Astrocyte (in vitro differentiated cells and primary cell): ENCODE data around the gene SURF1. TPM values are rescaled to one million over a fixed set of nuclear protein-coding genes. Genes with fewer than 3 reads are reported as not detected.

Experiments used
- DNase-seq: peaks from one replicate; pipeline ENCODE4 v3.0.0-alpha.2; 2010; ENCODE audit warnings: low read depth
- FAIRE-seq: peaks from 2 replicates; lab custom pipeline; 2011; peaks lifted over from hg19 to GRCh38; lab: Jason Lieb, UNC
- H2AFZ ChIP-seq: 2 replicates; pipeline ENCODE4 v1.6.0; 2012; ENCODE audit warnings: low read depth, low read length, inconsistent platforms
- H3K27ac ChIP-seq: 2 replicates; pipeline ENCODE4 v1.5.1; 2011; ENCODE audit warnings: low read depth, low read length, inconsistent platforms
- H3K27me3 ChIP-seq: 2 replicates; pipeline ENCODE4 v1.6.0; 2011; ENCODE audit warnings: low read length, inconsistent platforms; ENCODE audit not compliant: insufficient read depth
- H3K36me3 ChIP-seq: 2 replicates; pipeline ENCODE4 v1.5.1; 2011; ENCODE audit warnings: low read length, inconsistent platforms; ENCODE audit not compliant: insufficient read depth
- H3K4me1 ChIP-seq: 2 replicates; pipeline ENCODE4 v1.5.1; 2011; ENCODE audit warnings: low read length, inconsistent platforms; ENCODE audit not compliant: insufficient read depth
- H3K4me2 ChIP-seq: 2 replicates; pipeline ENCODE4 v1.6.0; 2012; ENCODE audit warnings: low read length, inconsistent platforms
- H3K4me3 ChIP-seq: 2 replicates; pipeline ENCODE4 v1.5.1; 2011; ENCODE audit warnings: low read depth, mild to moderate bottlenecking, low read length, inconsistent platforms; ENCODE audit not compliant: insufficient read depth
- H3K79me2 ChIP-seq: 2 replicates; pipeline ENCODE4 v1.6.0; 2012; ENCODE audit warnings: mild to moderate bottlenecking, low read length, inconsistent platforms; ENCODE audit not compliant: insufficient read depth
- H3K9ac ChIP-seq: 2 replicates; pipeline ENCODE4 v1.6.0; 2012; ENCODE audit warnings: mild to moderate bottlenecking, low read length, inconsistent platforms
- H3K9me3 ChIP-seq: 2 replicates; pipeline ENCODE4 v1.5.1; 2012; ENCODE audit warnings: low read depth, mild to moderate bottlenecking, low read length, inconsistent platforms; ENCODE audit not compliant: insufficient read depth
- H4K20me1 ChIP-seq: 2 replicates; pipeline ENCODE4 v1.6.0; 2012; ENCODE audit warnings: low read length, inconsistent platforms; ENCODE audit not compliant: insufficient read depth
- H3K27ac Mint-ChIP-seq: one replicate; pipeline ENCODE4 v1.8.0; 2021; ENCODE audit warnings: mild to moderate bottlenecking, mixed read lengths; ENCODE audit not compliant: unreplicated experiment
- H3K27me3 Mint-ChIP-seq: one replicate; pipeline ENCODE4 v1.8.0; 2021; ENCODE audit warnings: low read depth, mixed read lengths; ENCODE audit not compliant: unreplicated experiment
- H3K36me3 Mint-ChIP-seq: one replicate; pipeline ENCODE4 v1.8.0; 2021; ENCODE audit warnings: low read depth, mixed read lengths; ENCODE audit not compliant: unreplicated experiment
- H3K4me1 Mint-ChIP-seq: one replicate; pipeline ENCODE4 v1.8.0; 2021; ENCODE audit warnings: low read depth, mixed read lengths; ENCODE audit not compliant: unreplicated experiment
- H3K4me3 Mint-ChIP-seq: one replicate; pipeline ENCODE4 v1.8.0; 2021; ENCODE audit warnings: mild to moderate bottlenecking, moderate library complexity, mixed read lengths; ENCODE audit not compliant: unreplicated experiment
- H3K9me3 Mint-ChIP-seq: one replicate; pipeline ENCODE4 v1.8.0; 2021; ENCODE audit warnings: mild to moderate bottlenecking, mixed read lengths; ENCODE audit not compliant: unreplicated experiment
- CTCF ChIP-seq: IDR thresholded peaks from 2 replicates; pipeline ENCODE4 v1.5.1; 2011; ENCODE audit warnings: low read depth, mild to moderate bottlenecking, inconsistent platforms, low read length, moderate library complexity; ENCODE audit not compliant: insufficient read depth
- EZH2 ChIP-seq: IDR thresholded peaks from 2 replicates; pipeline ENCODE4 v1.6.1; 2012; ENCODE audit warnings: mild to moderate bottlenecking, low read length, inconsistent platforms; ENCODE audit not compliant: insufficient read depth
- total RNA-seq: library from RNA; stranded (reverse); gene quantifications from 2 replicates; pipeline ENCODE4 v1.2.1, GENCODE V29; 2021

The SURF1 gene
- total RNA-seq, 1 donor from 2014 or later, result 35.9 TPM

- H4K20me1 ChIP-seq, result peaks cover 82% of the 10 kb centered on the region
- DNase-seq (no peak), FAIRE-seq (no peak)
- H2AFZ ChIP-seq, result no peak overlapping the region
- peaks cover 66% of the 10 kb centered on the region for H3K79me2 ChIP-seq
- peaks cover 37% of the 10 kb centered on the region for H3K36me3 Mint-ChIP-seq
- H3K27ac ChIP-seq, result no peak overlapping the region
- no peak for TF ChIP-seq CTCF
- no peaks in the 10 kb centered on the region for H3K9me3 Mint-ChIP-seq
- H3K4me1 Mint-ChIP-seq, result peaks cover 30% of the 10 kb centered on the region
- no peak overlapping the region for H3K9ac ChIP-seq
- no peaks in the 10 kb centered on the region for H3K27me3 ChIP-seq
- H3K4me1 ChIP-seq, result peaks cover 29% of the 10 kb centered on the region
- H3K27me3 Mint-ChIP-seq, result no peaks in the 10 kb centered on the region
- no peak overlapping the region for H3K4me3 ChIP-seq
- peaks cover 40% of the 10 kb centered on the region for H3K36me3 ChIP-seq
- peak overlapping the region; percentile 34 for H3K4me3 Mint-ChIP-seq
- no peaks in the 10 kb centered on the region for H3K9me3 ChIP-seq
- no peak overlapping the region for H3K27ac Mint-ChIP-seq
- no peak overlapping the region for H3K4me2 ChIP-seq
Measured at GRCh38 chr9:133353548-133353947, 2.7 kb downstream of the SURF1 start.

GRCh38 chr9:133352635-133353340 lies 3.5 kb downstream of the SURF1 start:
- FAIRE-seq (no peak), DNase-seq (no peak)
- no peak for TF ChIP-seq EZH2
- TF ChIP-seq CTCF, result no peak
- Histone ChIP-seq H3K9me3 (no peaks in the 10 kb centered on the region), H3K4me1 (peaks cover 29% of the 10 kb centered on the region), H3K9ac (no peak overlapping the region), H3K79me2 (peaks cover 66% of the 10 kb centered on the region), H3K4me2 (no peak overlapping the region), H2AFZ (no peak overlapping the region), H3K27ac (no peak overlapping the region), H3K4me3 (no peak overlapping the region), H3K36me3 (peaks cover 40% of the 10 kb centered on the region), H3K27me3 (no peaks in the 10 kb centered on the region), H4K20me1 (peaks cover 78% of the 10 kb centered on the region)
- Mint-ChIP-seq H3K36me3 (peaks cover 35% of the 10 kb centered on the region), H3K9me3 (no peaks in the 10 kb centered on the region), H3K4me1 (peaks cover 27% of the 10 kb centered on the region), H3K4me3 (peak overlapping the region; percentile 27), H3K27me3 (no peaks in the 10 kb centered on the region), H3K27ac (peak overlapping the region; percentile 41)
